ENCODE results near the gene PCDHGA11.
"Not testable (repeated sequence)": the region's sequence is repeated elsewhere in the genome, so short reads cannot be mapped to it uniquely, and the experiment has no call there.

Gene PCDHGA11

GRCh38 chr5:141383345-141383744 lies 37.5 kb upstream of the PCDHGA11 start:
- H3K4me3 ChIP-seq (ENCODE audit: low read length), result peak overlapping the region; percentile 6
- DNase-seq (ENCODE audit: low read depth), result no peak
- TF ChIP-seq CTCF (conservative IDR thresholded peaks at IDR 0.05; ENCODE audit: low read depth, low read length), result no peak

DNA sequence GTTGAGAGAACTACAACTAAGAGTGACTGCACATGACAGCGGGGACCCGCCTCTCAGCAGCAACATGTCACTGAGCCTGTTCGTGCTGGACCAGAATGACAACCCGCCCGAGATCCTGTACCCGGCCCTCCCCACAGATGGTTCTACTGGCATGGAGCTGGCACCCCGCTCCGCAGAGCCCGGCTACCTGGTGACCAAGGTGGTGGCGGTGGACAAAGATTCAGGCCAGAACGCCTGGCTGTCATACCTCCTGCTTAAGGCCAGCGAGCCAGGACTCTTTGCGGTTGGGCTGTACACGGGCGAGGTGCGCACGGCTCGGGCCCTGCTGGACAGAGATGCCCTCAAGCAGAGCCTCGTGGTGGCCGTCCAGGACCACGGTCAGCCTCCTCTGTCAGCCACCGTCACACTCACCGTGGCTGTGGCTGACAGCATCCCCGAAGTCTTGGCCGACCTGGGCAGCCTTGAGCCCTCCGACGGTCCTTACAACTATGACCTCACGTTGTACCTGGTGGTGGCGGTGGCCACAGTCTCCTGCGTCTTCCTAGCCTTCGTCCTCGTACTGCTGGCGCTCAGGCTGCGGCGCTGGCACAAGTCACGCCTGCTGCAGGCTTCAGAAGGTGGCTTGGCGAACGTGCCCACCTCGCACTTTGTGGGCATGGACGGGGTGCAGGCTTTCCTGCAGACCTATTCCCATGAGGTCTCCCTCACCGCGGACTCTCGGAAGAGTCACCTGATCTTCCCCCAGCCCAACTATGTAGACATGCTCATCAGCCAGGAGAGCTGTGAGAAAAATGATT lies 36.2 kb upstream of the PCDHGA11 start:
- no peak for DNase-seq (ENCODE audit: low read depth)
- H3K4me3 ChIP-seq (ENCODE audit: low read length), result no peak overlapping the region
- TF ChIP-seq CTCF (conservative IDR thresholded peaks at IDR 0.05; ENCODE audit: low read depth, low read length), result no peak

- peak within 1 kb of the TSS; percentile 35 for H3K4me3 ChIP-seq (ENCODE audit: low read length)
- DNase-seq (ENCODE audit: low read depth), result not testable (repeated sequence)
- TF ChIP-seq CTCF (conservative IDR thresholded peaks at IDR 0.05; ENCODE audit: low read depth, low read length), result peak; percentile 57
These were observed 33.1 kb upstream of the PCDHGA11 start, which contains the start of gene PCDHGB4 for GRCh38 chr5:141387557-141388311. TSS of gene PCDHGB4 (plus strand) at chr5:141387698. CDS start at chr5:141387885, 187 bp downstream.

GRCh38 chr5:141388661-141389060 lies 32.2 kb upstream of the PCDHGA11 start:
- no peak overlapping the region for H3K4me3 ChIP-seq (ENCODE audit: low read length)
- no peak for DNase-seq (ENCODE audit: low read depth)
- no peak for TF ChIP-seq CTCF (conservative IDR thresholded peaks at IDR 0.05; ENCODE audit: low read depth, low read length)

DNA sequence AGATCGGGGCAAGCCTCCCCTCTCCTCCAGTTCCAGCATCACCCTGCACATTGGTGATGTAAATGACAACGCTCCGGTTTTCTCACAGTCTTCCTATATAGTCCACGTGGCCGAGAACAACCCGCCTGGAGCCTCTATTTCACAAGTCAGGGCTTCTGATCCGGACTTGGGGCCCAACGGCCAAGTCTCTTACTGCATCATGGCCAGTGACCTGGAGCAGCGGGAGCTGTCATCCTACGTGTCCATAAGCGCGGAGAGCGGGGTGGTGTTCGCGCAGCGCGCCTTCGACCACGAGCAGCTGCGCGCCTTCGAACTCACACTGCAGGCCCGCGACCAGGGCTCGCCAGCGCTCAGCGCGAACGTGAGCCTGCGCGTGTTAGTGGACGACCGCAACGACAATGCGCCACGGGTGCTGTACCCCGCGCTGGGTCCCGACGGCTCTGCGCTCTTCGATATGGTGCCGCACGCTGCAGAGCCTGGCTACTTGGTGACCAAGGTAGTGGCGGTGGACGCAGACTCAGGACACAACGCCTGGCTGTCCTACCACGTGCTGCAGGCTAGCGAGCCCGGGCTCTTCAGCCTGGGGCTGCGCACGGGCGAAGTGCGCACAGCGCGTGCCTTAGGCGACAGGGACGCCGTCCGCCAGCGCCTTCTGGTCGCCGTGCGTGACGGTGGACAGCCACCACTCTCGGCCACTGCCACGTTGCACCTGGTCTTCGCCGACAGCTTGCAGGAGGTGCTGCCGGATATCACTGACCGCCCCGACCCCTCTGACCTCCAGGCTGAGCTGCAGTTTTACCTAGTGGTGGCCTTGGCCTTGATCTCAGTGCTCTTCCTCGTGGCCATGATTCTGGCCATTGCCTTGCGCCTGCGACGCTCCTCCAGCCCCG lies 31.5 kb upstream of the PCDHGA11 start:
- DNase-seq (ENCODE audit: low read depth), result no peak
- H3K4me3 ChIP-seq (ENCODE audit: low read length), result no peak overlapping the region
- TF ChIP-seq CTCF (conservative IDR thresholded peaks at IDR 0.05; ENCODE audit: low read depth, low read length), result no peak

DNA sequence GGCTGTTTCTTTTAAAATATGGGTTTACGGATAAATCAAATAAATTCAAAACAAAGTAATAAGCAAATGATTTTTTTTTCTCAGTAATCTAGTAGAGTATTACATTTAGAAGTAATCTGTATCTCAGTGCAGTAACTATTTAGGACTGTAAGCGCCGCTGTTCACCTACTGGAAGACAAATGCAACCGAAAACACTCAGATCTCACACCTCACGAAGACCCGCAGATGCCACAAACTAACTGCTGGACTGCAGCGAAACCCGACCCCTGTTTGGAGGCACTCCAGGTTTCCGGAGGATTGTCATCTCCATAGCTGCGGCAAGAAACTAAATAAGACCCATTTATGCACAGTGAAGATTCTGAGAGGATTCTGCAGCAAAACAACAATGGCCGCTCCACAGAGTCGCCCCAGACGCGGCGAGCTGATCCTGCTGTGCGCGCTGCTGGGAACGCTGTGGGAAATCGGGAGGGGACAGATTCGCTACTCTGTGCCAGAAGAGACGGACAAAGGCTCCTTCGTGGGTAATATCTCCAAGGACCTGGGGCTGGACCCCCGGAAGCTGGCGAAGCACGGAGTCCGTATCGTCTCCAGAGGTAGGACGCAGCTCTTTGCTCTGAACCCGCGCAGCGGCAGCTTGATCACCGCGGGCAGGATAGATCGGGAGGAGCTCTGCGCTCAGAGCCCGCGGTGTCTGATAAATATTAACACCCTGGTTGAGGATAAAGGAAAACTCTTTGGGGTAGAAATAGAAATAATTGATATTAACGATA lies 28.2 kb upstream of the PCDHGA11 start, which contains the start of gene PCDHGA8:
TSS of gene PCDHGA8 (plus strand) at position 205 of the 770 bp plus-strand sequence. CDS start at position 386, 181 bp downstream.
- no peak for DNase-seq (ENCODE audit: low read depth)
- no peak within 1 kb of the TSS for H3K4me3 ChIP-seq (ENCODE audit: low read length)
- TF ChIP-seq CTCF (conservative IDR thresholded peaks at IDR 0.05; ENCODE audit: low read depth, low read length), result peak; percentile 9

Data from retinal pigment epithelial cell (primary cell).